ENCODE results near the gene GARNL3.

DNA sequence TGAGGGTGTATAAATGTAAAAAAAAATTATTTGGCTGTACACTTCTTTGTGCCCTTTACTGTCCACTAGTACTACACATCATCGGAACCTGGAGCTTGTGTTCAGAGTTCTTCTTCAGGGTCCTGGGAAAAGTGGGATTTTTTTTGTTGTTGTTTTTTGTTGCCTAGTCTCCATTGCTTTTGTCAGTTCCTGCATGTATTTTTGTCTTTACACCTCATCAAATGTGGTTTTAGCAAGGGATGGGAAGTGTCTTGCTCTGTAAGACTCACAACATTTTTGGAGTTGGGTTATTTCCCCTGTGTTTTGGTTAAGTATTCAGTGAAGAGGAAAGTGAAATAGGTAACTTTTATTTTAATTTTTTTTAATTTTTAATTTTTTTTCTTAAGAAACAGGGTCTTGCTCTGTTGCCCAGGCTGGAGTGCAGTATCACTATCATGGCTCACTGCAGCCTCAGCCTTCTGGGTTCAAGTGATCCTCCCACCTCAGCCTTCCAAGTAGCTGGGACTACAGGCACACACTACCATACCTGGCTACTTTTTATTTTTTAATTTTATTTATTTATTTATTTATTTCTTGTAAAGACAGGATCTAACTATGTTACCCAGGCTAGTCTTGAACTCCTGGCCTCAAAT is 40.7 kb downstream of the GARNL3 start:
- TF ChIP-seq, protein P1, sequence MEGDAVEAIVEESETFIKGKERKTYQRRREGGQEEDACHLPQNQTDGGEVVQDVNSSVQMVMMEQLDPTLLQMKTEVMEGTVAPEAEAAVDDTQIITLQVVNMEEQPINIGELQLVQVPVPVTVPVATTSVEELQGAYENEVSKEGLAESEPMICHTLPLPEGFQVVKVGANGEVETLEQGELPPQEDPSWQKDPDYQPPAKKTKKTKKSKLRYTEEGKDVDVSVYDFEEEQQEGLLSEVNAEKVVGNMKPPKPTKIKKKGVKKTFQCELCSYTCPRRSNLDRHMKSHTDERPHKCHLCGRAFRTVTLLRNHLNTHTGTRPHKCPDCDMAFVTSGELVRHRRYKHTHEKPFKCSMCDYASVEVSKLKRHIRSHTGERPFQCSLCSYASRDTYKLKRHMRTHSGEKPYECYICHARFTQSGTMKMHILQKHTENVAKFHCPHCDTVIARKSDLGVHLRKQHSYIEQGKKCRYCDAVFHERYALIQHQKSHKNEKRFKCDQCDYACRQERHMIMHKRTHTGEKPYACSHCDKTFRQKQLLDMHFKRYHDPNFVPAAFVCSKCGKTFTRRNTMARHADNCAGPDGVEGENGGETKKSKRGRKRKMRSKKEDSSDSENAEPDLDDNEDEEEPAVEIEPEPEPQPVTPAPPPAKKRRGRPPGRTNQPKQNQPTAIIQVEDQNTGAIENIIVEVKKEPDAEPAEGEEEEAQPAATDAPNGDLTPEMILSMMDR (IDR thresholded peaks at IDR 0.05), result no peak
- TF ChIP-seq POLR2A (IDR thresholded peaks at IDR 0.05), result no peak

All from heart left ventricle (tissue), 13 donors.